ENCODE data around the gene POLE.

Gene POLE

GRCh38 chr12:132617822-132618682, 69.1 kb downstream of the POLE start:
- H3K9me3 ChIP-seq (ENCODE audit: control insufficient read depth, low read length): no peaks in the 10 kb centered on the region
- no peaks in the 10 kb centered on the region for H3K36me3 ChIP-seq (ENCODE audit: control insufficient read depth, insufficient read depth, low read length)
- no peak for DNase-seq
- H3K4me1 ChIP-seq (ENCODE audit: control insufficient read depth, insufficient read depth, low read length, poor library complexity, severe bottlenecking): peaks cover 3% of the 10 kb centered on the region
- no peak overlapping the region for H3K4me3 ChIP-seq (ENCODE audit: insufficient read depth, low read depth, low read length, poor library complexity, severe bottlenecking)
- H3K27ac ChIP-seq (ENCODE audit: insufficient read depth, low read length, poor library complexity, severe bottlenecking): no peak overlapping the region
- peaks cover 30% of the 10 kb centered on the region for H3K27me3 ChIP-seq (replicated peaks; ENCODE audit: control insufficient read depth, insufficient read depth, low read length, poor library complexity, severe bottlenecking)

- H3K4me3 ChIP-seq (ENCODE audit: insufficient read depth, low read depth, low read length, poor library complexity, severe bottlenecking): no peak overlapping the region
- peaks cover 30% of the 10 kb centered on the region for H3K27me3 ChIP-seq (replicated peaks; ENCODE audit: control insufficient read depth, insufficient read depth, low read length, poor library complexity, severe bottlenecking)
- peaks cover 3% of the 10 kb centered on the region for H3K4me1 ChIP-seq (ENCODE audit: control insufficient read depth, insufficient read depth, low read length, poor library complexity, severe bottlenecking)
- H3K27ac ChIP-seq (ENCODE audit: insufficient read depth, low read length, poor library complexity, severe bottlenecking): no peak overlapping the region
- DNase-seq: no peak
- H3K36me3 ChIP-seq (ENCODE audit: control insufficient read depth, insufficient read depth, low read length): no peaks in the 10 kb centered on the region
- H3K9me3 ChIP-seq (ENCODE audit: control insufficient read depth, low read length): no peaks in the 10 kb centered on the region
Measured at GRCh38 chr12:132617135-132617701, 69.9 kb downstream of the POLE start.

GRCh38 chr12:132615579-132616038, 71.5 kb downstream of the POLE start:
- H3K27ac ChIP-seq (ENCODE audit: insufficient read depth, low read length, poor library complexity, severe bottlenecking): no peak overlapping the region
- H3K36me3 ChIP-seq (ENCODE audit: control insufficient read depth, insufficient read depth, low read length): no peaks in the 10 kb centered on the region
- peaks cover 3% of the 10 kb centered on the region for H3K4me1 ChIP-seq (ENCODE audit: control insufficient read depth, insufficient read depth, low read length, poor library complexity, severe bottlenecking)
- H3K9me3 ChIP-seq (ENCODE audit: control insufficient read depth, low read length): no peaks in the 10 kb centered on the region
- no peak for DNase-seq
- peaks cover 34% of the 10 kb centered on the region for H3K27me3 ChIP-seq (replicated peaks; ENCODE audit: control insufficient read depth, insufficient read depth, low read length, poor library complexity, severe bottlenecking)
- no peak overlapping the region for H3K4me3 ChIP-seq (ENCODE audit: insufficient read depth, low read depth, low read length, poor library complexity, severe bottlenecking)

- DNase-seq: peak; percentile 49 to 66 (median 53)
- peaks cover 40% of the 10 kb centered on the region for H3K27me3 ChIP-seq (replicated peaks; ENCODE audit: control insufficient read depth, insufficient read depth, low read length, poor library complexity, severe bottlenecking)
Measured at GRCh38 chr12:132614861-132615578, 72.1 kb downstream of the POLE start.

GRCh38 chr12:132614029-132614428, 73.1 kb downstream of the POLE start:
- no peak overlapping the region for H3K4me3 ChIP-seq (ENCODE audit: insufficient read depth, low read depth, low read length, poor library complexity, severe bottlenecking)
- no peak overlapping the region for H3K27ac ChIP-seq (ENCODE audit: insufficient read depth, low read length, poor library complexity, severe bottlenecking)
- H3K4me1 ChIP-seq (ENCODE audit: control insufficient read depth, insufficient read depth, low read length, poor library complexity, severe bottlenecking): peaks cover 3% of the 10 kb centered on the region
- DNase-seq: no peak
- H3K27me3 ChIP-seq (replicated peaks; ENCODE audit: control insufficient read depth, insufficient read depth, low read length, poor library complexity, severe bottlenecking): peaks cover 45% of the 10 kb centered on the region
- no peaks in the 10 kb centered on the region for H3K36me3 ChIP-seq (ENCODE audit: control insufficient read depth, insufficient read depth, low read length)
- no peaks in the 10 kb centered on the region for H3K9me3 ChIP-seq (ENCODE audit: control insufficient read depth, low read length)

More at GRCh38 chr12:132614861-132615578, 72.1 kb downstream of the POLE start:
- H3K4me1 ChIP-seq (ENCODE audit: control insufficient read depth, insufficient read depth, low read length, poor library complexity, severe bottlenecking): peaks cover 3% of the 10 kb centered on the region
- no peaks in the 10 kb centered on the region for H3K9me3 ChIP-seq (ENCODE audit: control insufficient read depth, low read length)
- no peak overlapping the region for H3K4me3 ChIP-seq (ENCODE audit: insufficient read depth, low read depth, low read length, poor library complexity, severe bottlenecking)
- no peaks in the 10 kb centered on the region for H3K36me3 ChIP-seq (ENCODE audit: control insufficient read depth, insufficient read depth, low read length)
- H3K27ac ChIP-seq (ENCODE audit: insufficient read depth, low read length, poor library complexity, severe bottlenecking): no peak overlapping the region

GRCh38 chr12:132611620-132612019, 75.5 kb downstream of the POLE start:
- H3K36me3 ChIP-seq (ENCODE audit: control insufficient read depth, insufficient read depth, low read length): no peaks in the 10 kb centered on the region
- H3K27me3 ChIP-seq (replicated peaks; ENCODE audit: control insufficient read depth, insufficient read depth, low read length, poor library complexity, severe bottlenecking): peaks cover 34% of the 10 kb centered on the region

GRCh38 chr12:132610866-132611602, 76.1 kb downstream of the POLE start:
- H3K4me1 ChIP-seq (ENCODE audit: control insufficient read depth, insufficient read depth, low read length, poor library complexity, severe bottlenecking): no peaks in the 10 kb centered on the region
- peaks cover 30% of the 10 kb centered on the region for H3K27me3 ChIP-seq (replicated peaks; ENCODE audit: control insufficient read depth, insufficient read depth, low read length, poor library complexity, severe bottlenecking)
- no peak overlapping the region for H3K27ac ChIP-seq (ENCODE audit: insufficient read depth, low read length, poor library complexity, severe bottlenecking)
- no peak overlapping the region for H3K4me3 ChIP-seq (ENCODE audit: insufficient read depth, low read depth, low read length, poor library complexity, severe bottlenecking)
- H3K36me3 ChIP-seq (ENCODE audit: control insufficient read depth, insufficient read depth, low read length): no peaks in the 10 kb centered on the region
- no peaks in the 10 kb centered on the region for H3K9me3 ChIP-seq (ENCODE audit: control insufficient read depth, low read length)
- no peak for DNase-seq

More at GRCh38 chr12:132611620-132612019, 75.5 kb downstream of the POLE start:
- Histone ChIP-seq H3K27ac (ENCODE audit: insufficient read depth, low read length, poor library complexity, severe bottlenecking) (no peak overlapping the region), H3K4me1 (ENCODE audit: control insufficient read depth, insufficient read depth, low read length, poor library complexity, severe bottlenecking) (no peaks in the 10 kb centered on the region), H3K4me3 (ENCODE audit: insufficient read depth, low read depth, low read length, poor library complexity, severe bottlenecking) (no peak overlapping the region), H3K9me3 (ENCODE audit: control insufficient read depth, low read length) (no peaks in the 10 kb centered on the region)
- DNase-seq: no peak

- Histone ChIP-seq H3K4me1 (ENCODE audit: control insufficient read depth, insufficient read depth, low read length, poor library complexity, severe bottlenecking) (no peaks in the 10 kb centered on the region), H3K36me3 (ENCODE audit: control insufficient read depth, insufficient read depth, low read length) (no peaks in the 10 kb centered on the region), H3K27ac (ENCODE audit: insufficient read depth, low read length, poor library complexity, severe bottlenecking) (no peak within 1 kb of the TSS), H3K9me3 (ENCODE audit: control insufficient read depth, low read length) (no peaks in the 10 kb centered on the region), H3K4me3 (ENCODE audit: insufficient read depth, low read depth, low read length, poor library complexity, severe bottlenecking) (no peak within 1 kb of the TSS), H3K27me3 (replicated peaks; ENCODE audit: control insufficient read depth, insufficient read depth, low read length, poor library complexity, severe bottlenecking) (peaks cover 22% of the 10 kb centered on the region)
- no peak for DNase-seq
Measured at GRCh38 chr12:132610051-132610759, 76.9 kb downstream of the POLE start, which contains the start of gene LRCOL1. Gene LRCOL1, minus strand, starts transcription at chr12:132610582. Its CDS starts 4,331 bp downstream, at chr12:132606251.
